PC-9 (cell line): Measurements from ENCODE around the gene DUOXA1. TPM values are rescaled to one million over a fixed set of nuclear protein-coding genes. Genes with fewer than 3 reads are reported as not detected.

Experiments
- BruUV-seq: library from RNA; stranded (reverse); fragments of 400-500 nt; replicated peaks from 2 replicates; lab custom pipeline; 2021; lab: Mats Ljungman, UMichigan
- CTCF ChIA-PET: fragments of 300-600 bp; sonication (Branson Sonifier 250); formaldehyde crosslinking; loops from one replicate; lab custom pipeline; 2022; ENCODE audit warnings: antibody characterized with exemption; lab: Charles Lee
- POLR2A ChIA-PET: fragments of 300-600 bp; sonication (Branson Sonifier 250); formaldehyde crosslinking; loops from one replicate; lab custom pipeline; 2022; ENCODE audit warnings: antibody characterized with exemption; ENCODE audit not compliant: unreplicated experiment; lab: Charles Lee
- DNase-seq, 2 experiments: peaks; one replicate each; pipeline versions ENCODE4 v3.0.0 to v3.0.0-alpha.2; 2015 to 2022; ENCODE audit warnings: mixed read lengths in 1 of 2
- H2AFZ ChIP-seq: fragments of 200-600 bp; sonication (generic); 2 replicates; pipeline ENCODE4 v1.8.1; 2017; ENCODE audit warnings: antibody characterized with exemption
- H3F3A ChIP-seq: fragments of 200-600 bp; sonication (generic); 2 replicates; pipeline ENCODE4 v1.8.1; 2017; ENCODE audit warnings: antibody characterized with exemption, mild to moderate bottlenecking, low read depth; ENCODE audit not compliant: insufficient read depth
- H3K27ac ChIP-seq: fragments of 200-600 bp; sonication (generic); 2 replicates; pipeline ENCODE4 v1.6.1; 2016; ENCODE audit warnings: mixed run types
- H3K27me3 ChIP-seq: fragments of 200-600 bp; sonication (generic); 2 replicates; pipeline ENCODE4 v1.6.1; 2016; ENCODE audit warnings: low read depth, mixed run types; ENCODE audit not compliant: insufficient read depth
- H3K36me3 ChIP-seq: fragments of 200-600 bp; sonication (generic); 2 replicates; pipeline ENCODE4 v1.6.1; 2016; ENCODE audit warnings: low read depth, mixed run types
- H3K4me1 ChIP-seq: fragments of 200-600 bp; sonication (generic); replicated peaks from 2 replicates; pipeline ENCODE4 v1.6.1; 2016; ENCODE audit warnings: mixed run types; ENCODE audit not compliant: insufficient read depth
- H3K4me2 ChIP-seq: fragments of 200-600 bp; sonication (generic); 2 replicates; pipeline ENCODE4 v1.6.1; 2017; ENCODE audit warnings: mixed run types
- H3K4me3 ChIP-seq: fragments of 200-600 bp; sonication (generic); 2 replicates; pipeline ENCODE4 v1.6.1; 2016; ENCODE audit warnings: mixed run types
- H3K79me2 ChIP-seq: fragments of 200-600 bp; sonication (generic); 2 replicates; pipeline ENCODE4 v1.6.1; 2017; ENCODE audit warnings: low read depth, mixed run types
- H3K9me2 ChIP-seq: fragments of 200-600 bp; sonication (generic); 2 replicates; pipeline ENCODE4 v1.8.1; 2017; ENCODE audit warnings: mild to moderate bottlenecking; ENCODE audit not compliant: insufficient read depth
- H3K9me3 ChIP-seq: fragments of 200-600 bp; sonication (generic); 2 replicates; pipeline ENCODE4 v1.8.1; 2016; ENCODE audit warnings: low read depth; ENCODE audit not compliant: insufficient read depth
- H4K20me1 ChIP-seq: fragments of 200-600 bp; sonication (generic); 2 replicates; pipeline ENCODE4 v1.8.1; 2017; ENCODE audit not compliant: insufficient read depth
- EZH2 ChIP-seq: fragments of 200-600 bp; sonication (generic); IDR thresholded peaks from 2 replicates; pipeline ENCODE4 v1.8.0; 2017; ENCODE audit warnings: antibody characterized with exemption, low read depth
- intact Hi-C: fragments of 100-400 bp; cut with micrococcal nuclease; formaldehyde crosslinking; loops from one replicate; pipeline ENCODE4 v1.10.0; 2022; ENCODE audit not compliant: unreplicated experiment
- total RNA-seq: library from RNA; stranded (reverse); gene quantifications from 2 replicates; pipeline ENCODE4 v1.2.3, GENCODE V29; 2021
- TF ChIP-seq, protein P1 (sequence below): fragments of 200-600 bp; sonication (generic); conservative IDR thresholded peaks from 2 replicates; pipeline ENCODE4 v1.6.1; 2017; ENCODE audit warnings: mixed run types, antibody characterized with exemption, mild to moderate bottlenecking, moderate library complexity

The DUOXA1 gene
- total RNA-seq, 1 experiment from 2014 or later = 0.33 TPM

DNA sequence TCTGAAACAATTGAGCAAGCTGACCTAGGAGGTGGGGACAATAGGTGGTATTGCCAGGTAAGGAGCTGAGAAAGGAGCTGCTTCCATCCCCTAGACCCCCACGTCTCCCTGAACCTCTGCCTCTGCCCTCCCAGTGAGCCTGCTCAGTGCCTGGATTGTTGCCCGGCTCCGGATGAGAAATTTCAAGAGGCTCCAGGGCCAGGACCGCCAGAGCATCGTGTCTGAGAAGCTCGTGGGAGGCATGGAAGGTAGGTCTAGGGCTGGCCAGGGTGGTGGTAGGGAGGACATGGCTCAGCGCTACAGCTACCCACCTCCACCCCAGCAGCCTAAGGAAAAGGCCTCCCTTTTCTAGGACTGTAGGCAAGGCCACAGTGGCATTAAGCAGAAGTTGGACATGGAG lies 13.4 kb upstream of the DUOXA1 start:
- Histone ChIP-seq H3K4me2 (no peak overlapping the region), H3K27ac (no peak overlapping the region), H3F3A (peaks cover 4% of the 10 kb centered on the region; the same call in 1 of the 2 replicates), H3K9me2 (no peaks in the 10 kb centered on the region), H3K79me2 (no peaks in the 10 kb centered on the region), H3K9me3 (no peaks in the 10 kb centered on the region), H4K20me1 (no peaks in the 10 kb centered on the region), H3K36me3 (no peaks in the 10 kb centered on the region), H3K4me1 (peaks cover 15% of the 10 kb centered on the region), H3K27me3 (no peaks in the 10 kb centered on the region), H2AFZ (no peak overlapping the region), H3K4me3 (no peak overlapping the region)
- TF ChIP-seq EZH2 = no peak
- TF ChIP-seq, protein P1, sequence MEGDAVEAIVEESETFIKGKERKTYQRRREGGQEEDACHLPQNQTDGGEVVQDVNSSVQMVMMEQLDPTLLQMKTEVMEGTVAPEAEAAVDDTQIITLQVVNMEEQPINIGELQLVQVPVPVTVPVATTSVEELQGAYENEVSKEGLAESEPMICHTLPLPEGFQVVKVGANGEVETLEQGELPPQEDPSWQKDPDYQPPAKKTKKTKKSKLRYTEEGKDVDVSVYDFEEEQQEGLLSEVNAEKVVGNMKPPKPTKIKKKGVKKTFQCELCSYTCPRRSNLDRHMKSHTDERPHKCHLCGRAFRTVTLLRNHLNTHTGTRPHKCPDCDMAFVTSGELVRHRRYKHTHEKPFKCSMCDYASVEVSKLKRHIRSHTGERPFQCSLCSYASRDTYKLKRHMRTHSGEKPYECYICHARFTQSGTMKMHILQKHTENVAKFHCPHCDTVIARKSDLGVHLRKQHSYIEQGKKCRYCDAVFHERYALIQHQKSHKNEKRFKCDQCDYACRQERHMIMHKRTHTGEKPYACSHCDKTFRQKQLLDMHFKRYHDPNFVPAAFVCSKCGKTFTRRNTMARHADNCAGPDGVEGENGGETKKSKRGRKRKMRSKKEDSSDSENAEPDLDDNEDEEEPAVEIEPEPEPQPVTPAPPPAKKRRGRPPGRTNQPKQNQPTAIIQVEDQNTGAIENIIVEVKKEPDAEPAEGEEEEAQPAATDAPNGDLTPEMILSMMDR = no peak
- intact Hi-C loops = no loop called here
- no peak for DNase-seq
- CTCF ChIA-PET = no interaction called here
- POLR2A ChIA-PET = interaction anchor here (0.6 kb wide), 1 partner anchor 396 kb away, joined by 3 read pairs; no protein-coding TSS in a partner anchor
- BruUV-seq = no TSS peak

DNA sequence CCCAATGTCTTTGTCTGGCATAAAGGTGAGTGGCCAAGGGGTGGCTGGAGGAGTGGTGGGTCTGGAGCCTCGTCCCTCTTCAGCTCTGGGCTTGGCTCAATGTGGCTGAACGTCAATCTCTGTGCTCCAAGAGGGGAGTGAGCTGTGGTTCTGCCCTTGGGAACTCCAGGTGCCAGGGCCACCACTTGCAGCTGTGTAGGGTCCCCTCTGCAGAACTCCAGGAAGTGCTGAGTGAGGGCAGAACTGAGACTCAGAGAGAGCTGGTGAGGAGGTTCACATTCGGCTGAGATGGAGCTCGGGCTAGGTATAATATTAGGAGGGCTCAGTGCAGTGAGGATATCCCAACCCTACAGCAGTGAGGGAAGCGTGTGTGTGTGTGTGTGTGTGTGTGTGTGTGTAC lies 11.7 kb upstream of the DUOXA1 start:
- POLR2A ChIA-PET = interaction anchor here (0.6 kb wide), 1 partner anchor 48 kb away, joined by 10 read pairs; no protein-coding TSS in a partner anchor
- Histone ChIP-seq H3F3A (no peaks in the 10 kb centered on the region), H3K79me2 (no peaks in the 10 kb centered on the region)

DNA sequence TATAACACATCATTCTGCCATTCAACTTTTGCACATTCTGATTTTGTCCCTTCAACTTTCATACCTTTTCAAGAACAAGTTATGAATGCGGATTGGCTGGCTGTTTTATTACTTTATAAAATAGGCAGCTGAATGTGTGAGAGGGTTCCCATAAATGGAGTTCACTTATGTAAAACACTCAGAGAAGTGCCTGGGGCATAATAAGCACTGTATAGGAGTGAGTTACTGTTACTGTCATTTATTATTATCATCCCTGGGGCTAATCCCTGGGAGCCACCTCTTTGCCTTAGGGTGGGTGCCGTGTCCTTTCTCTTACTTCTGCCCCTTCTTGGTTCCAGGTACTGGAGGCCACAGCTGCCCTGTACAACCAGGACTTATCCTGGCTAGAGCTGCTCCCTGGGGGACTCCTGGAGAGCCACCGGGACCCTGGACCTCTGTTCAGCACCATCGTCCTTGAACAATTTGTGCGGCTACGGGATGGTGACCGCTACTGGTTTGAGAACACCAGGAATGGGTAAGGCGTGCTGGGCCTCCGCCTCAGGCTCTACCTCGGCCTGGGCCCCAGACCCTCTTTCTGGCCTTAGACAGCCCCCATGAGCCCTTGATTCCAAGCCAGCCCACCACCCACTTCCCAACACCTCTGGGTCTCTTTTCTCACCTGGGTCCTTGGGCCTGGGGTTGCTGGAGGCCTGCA lies 11.0 kb upstream of the DUOXA1 start:
- no peaks in the 10 kb centered on the region for H4K20me1 ChIP-seq
- no peak overlapping the region for H2AFZ ChIP-seq
- POLR2A ChIA-PET = no interaction called here

More for the DNA sequence above, 11.7 kb upstream of the DUOXA1 start:
- intact Hi-C loops = no loop called here
- peaks cover 6% of the 10 kb centered on the region for H3K4me1 ChIP-seq
- no peaks in the 10 kb centered on the region for H3K36me3 ChIP-seq
- no peaks in the 10 kb centered on the region for H4K20me1 ChIP-seq
- no peak overlapping the region for H3K27ac ChIP-seq
- H3K9me3 ChIP-seq = no peaks in the 10 kb centered on the region
- H2AFZ ChIP-seq = no peak overlapping the region
- CTCF ChIA-PET = no interaction called here
- BruUV-seq = no TSS peak
- no peak for DNase-seq
- H3K4me3 ChIP-seq = no peak overlapping the region
- no peaks in the 10 kb centered on the region for H3K27me3 ChIP-seq
- no peak for TF ChIP-seq EZH2
- TF ChIP-seq, protein P1 = no peak
- no peak overlapping the region for H3K4me2 ChIP-seq
- H3K9me2 ChIP-seq = no peaks in the 10 kb centered on the region

More for the DNA sequence above, 11.0 kb upstream of the DUOXA1 start:
- no peak overlapping the region for H3K4me2 ChIP-seq
- no peaks in the 10 kb centered on the region for H3K9me3 ChIP-seq
- DNase-seq = no peak
- H3K27ac ChIP-seq = no peak overlapping the region
- H3K27me3 ChIP-seq = no peaks in the 10 kb centered on the region
- no peak overlapping the region for H3K4me3 ChIP-seq
- H3K79me2 ChIP-seq = no peaks in the 10 kb centered on the region
- intact Hi-C loops = no loop called here
- H3K36me3 ChIP-seq = no peaks in the 10 kb centered on the region
- no peaks in the 10 kb centered on the region for H3F3A ChIP-seq
- CTCF ChIA-PET = no interaction called here
- no peaks in the 10 kb centered on the region for H3K9me2 ChIP-seq
- TF ChIP-seq, protein P1 = no peak
- TF ChIP-seq EZH2 = no peak
- H3K4me1 ChIP-seq = no peaks in the 10 kb centered on the region
- no TSS peak for BruUV-seq
